Chondrocyte (in vitro differentiated cells): ENCODE data around the gene MBNL1. TPM values are rescaled to one million over a fixed set of nuclear protein-coding genes. Genes with fewer than 3 reads are reported as not detected.
"Not testable (repeated sequence)": the region's sequence is repeated elsewhere in the genome, so short reads cannot be mapped to it uniquely, and the experiment has no call there.

Experiments
- DNase-seq: peaks from one replicate; pipeline ENCODE4 v3.0.0; 2021; ENCODE audit warnings: mixed read lengths, low spot score
- H3K27ac Mint-ChIP-seq: one replicate; pipeline ENCODE4 v1.8.0; 2021; ENCODE audit warnings: mild to moderate bottlenecking, moderate library complexity, mixed read lengths; ENCODE audit not compliant: unreplicated experiment
- H3K27me3 Mint-ChIP-seq: 2 replicates; pipeline ENCODE4 v1.8.0; 2021; ENCODE audit warnings: low read depth, mixed read lengths
- H3K36me3 Mint-ChIP-seq: 2 replicates; pipeline ENCODE4 v1.8.0; 2021; ENCODE audit warnings: low read depth, mixed read lengths
- H3K4me1 Mint-ChIP-seq: 2 replicates; pipeline ENCODE4 v1.8.0; 2021; ENCODE audit warnings: low read depth, mild to moderate bottlenecking, mixed read lengths
- H3K4me3 Mint-ChIP-seq: one replicate; pipeline ENCODE4 v1.8.0; 2021; ENCODE audit warnings: mild to moderate bottlenecking, moderate library complexity, mixed read lengths; ENCODE audit not compliant: unreplicated experiment
- H3K9me3 Mint-ChIP-seq: 2 replicates; pipeline ENCODE4 v1.8.0; 2021; ENCODE audit warnings: low read depth, mixed read lengths
- total RNA-seq: library from RNA; stranded (reverse); gene quantifications from 3 replicates; pipeline ENCODE4 v1.2.1, GENCODE V29; 2021
- TF ChIP-seq, protein P1 (sequence below): fragments of 200-600 bp; sonication (generic); IDR thresholded peaks from 2 replicates; pipeline ENCODE4 v1.5.0; 2021; ENCODE audit warnings: antibody characterized with exemption, mild to moderate bottlenecking, moderate library complexity

The MBNL1 gene
- total RNA-seq, 1 donor from 2014 or later: 166 TPM

DNA sequence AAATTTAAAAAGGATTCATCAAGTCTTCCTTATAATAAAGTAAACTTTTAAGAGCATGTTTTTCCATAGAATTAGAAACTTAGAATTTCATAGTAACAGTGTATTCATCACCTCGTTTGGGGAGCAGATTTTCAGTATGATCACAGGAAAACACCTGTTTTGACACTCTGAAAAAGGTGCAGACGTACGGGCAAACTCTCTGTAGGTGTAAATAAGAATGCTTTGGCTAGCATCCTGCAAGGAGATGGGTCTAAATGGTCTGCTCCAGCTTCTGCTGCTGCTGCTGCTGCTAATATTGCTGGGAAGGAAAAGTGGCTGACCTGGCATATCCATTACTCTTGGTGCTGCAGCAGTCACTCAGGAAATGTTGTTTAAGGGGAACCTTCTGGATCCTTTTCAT is 66.0 kb downstream of the MBNL1 start:
- H3K36me3 Mint-ChIP-seq: peaks cover 1% of the 10 kb centered on the region
- peaks cover 46% of the 10 kb centered on the region for H3K4me1 Mint-ChIP-seq
- H3K9me3 Mint-ChIP-seq: no peaks in the 10 kb centered on the region

DNA sequence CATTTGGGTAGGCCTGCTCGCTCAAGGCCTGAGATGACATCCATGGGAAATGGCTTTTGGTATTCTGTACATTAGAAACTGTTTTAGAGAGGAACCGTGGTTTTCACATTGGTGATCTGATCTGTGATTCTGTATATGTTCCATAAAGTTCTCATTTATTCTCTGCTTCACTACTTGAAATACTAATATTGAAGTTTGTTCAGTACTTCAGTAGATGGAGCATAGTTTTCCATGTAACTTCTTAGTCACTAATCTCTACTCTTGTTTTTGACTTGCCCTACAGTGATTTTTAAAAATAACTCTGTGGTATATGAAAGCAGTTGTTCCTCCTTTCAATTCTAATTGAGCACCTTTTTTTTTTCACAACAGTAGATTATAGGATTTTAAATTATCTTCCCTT is 66.5 kb downstream of the MBNL1 start:
- H3K27me3 Mint-ChIP-seq: no peaks in the 10 kb centered on the region
- peaks cover 49% of the 10 kb centered on the region for H3K4me1 Mint-ChIP-seq
- H3K4me3 Mint-ChIP-seq: no peak overlapping the region
- no peaks in the 10 kb centered on the region for H3K9me3 Mint-ChIP-seq
- no peak for DNase-seq
- TF ChIP-seq, protein P1, sequence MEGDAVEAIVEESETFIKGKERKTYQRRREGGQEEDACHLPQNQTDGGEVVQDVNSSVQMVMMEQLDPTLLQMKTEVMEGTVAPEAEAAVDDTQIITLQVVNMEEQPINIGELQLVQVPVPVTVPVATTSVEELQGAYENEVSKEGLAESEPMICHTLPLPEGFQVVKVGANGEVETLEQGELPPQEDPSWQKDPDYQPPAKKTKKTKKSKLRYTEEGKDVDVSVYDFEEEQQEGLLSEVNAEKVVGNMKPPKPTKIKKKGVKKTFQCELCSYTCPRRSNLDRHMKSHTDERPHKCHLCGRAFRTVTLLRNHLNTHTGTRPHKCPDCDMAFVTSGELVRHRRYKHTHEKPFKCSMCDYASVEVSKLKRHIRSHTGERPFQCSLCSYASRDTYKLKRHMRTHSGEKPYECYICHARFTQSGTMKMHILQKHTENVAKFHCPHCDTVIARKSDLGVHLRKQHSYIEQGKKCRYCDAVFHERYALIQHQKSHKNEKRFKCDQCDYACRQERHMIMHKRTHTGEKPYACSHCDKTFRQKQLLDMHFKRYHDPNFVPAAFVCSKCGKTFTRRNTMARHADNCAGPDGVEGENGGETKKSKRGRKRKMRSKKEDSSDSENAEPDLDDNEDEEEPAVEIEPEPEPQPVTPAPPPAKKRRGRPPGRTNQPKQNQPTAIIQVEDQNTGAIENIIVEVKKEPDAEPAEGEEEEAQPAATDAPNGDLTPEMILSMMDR: no peak
- H3K36me3 Mint-ChIP-seq: peaks cover 4% of the 10 kb centered on the region
- no peak overlapping the region for H3K27ac Mint-ChIP-seq

More for the DNA sequence above, 66.0 kb downstream of the MBNL1 start:
- Mint-ChIP-seq H3K27ac (no peak overlapping the region), H3K4me3 (no peak overlapping the region), H3K27me3 (no peaks in the 10 kb centered on the region)
- DNase-seq: no peak
- TF ChIP-seq, protein P1: no peak

DNA sequence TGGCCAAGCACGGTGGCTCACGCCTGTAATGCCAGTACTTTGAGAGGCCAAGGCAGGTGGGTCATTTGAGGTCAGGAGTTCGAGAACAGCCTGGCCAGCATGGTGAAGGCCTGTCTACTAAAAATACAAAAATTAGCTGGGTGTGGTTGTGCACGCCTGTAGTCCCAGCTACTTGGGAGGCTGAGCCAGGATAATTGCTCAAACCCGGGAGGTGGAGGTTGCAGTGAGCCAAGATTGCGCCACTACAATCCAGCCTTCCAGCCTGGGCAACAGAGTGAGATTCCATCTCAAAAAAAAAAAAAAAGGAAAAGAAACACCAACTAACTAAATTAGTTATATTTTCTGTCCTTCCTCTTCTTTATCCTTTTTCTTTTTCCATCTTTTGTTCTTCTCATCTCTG is 68.6 kb downstream of the MBNL1 start:
- H3K36me3 Mint-ChIP-seq, DNase-seq, H3K27me3 Mint-ChIP-seq, H3K27ac Mint-ChIP-seq, H3K9me3 Mint-ChIP-seq, H3K4me3 Mint-ChIP-seq: not testable (repeated sequence)
- peaks cover 34% of the 10 kb centered on the region for H3K4me1 Mint-ChIP-seq

DNA sequence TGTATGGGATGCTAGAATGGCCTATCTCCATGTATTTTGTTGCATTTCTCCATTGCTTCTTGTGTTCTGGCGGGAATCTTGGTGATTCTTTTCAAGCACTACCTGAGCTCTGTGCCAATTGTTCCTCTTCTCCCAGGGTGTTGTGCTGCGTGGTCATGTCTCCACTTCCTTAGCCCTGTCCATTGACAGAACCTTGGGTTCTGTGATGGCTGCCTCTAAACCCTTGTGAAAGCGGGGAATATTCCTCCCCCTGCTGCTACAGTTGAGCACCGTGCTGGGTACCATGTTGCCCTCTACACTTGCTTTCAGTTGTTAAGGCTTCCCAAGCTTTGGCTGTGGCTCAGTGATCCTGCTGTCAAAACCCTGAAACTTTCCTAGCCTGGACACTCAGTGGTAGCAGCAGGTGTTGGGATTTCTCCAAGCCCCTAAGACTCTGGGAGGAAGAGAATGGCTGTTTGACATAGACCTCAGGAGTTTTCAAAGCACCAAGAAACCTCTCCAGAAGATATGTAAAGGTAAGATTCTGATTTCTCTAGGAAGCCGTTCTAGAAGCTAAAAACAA is 69.5 kb downstream of the MBNL1 start:
- Mint-ChIP-seq H3K4me1 (peaks cover 28% of the 10 kb centered on the region), H3K27me3 (no peaks in the 10 kb centered on the region), H3K9me3 (no peaks in the 10 kb centered on the region), H3K27ac (peak overlapping the region; percentile 49), H3K4me3 (no peak overlapping the region), H3K36me3 (peaks cover 5% of the 10 kb centered on the region)
- TF ChIP-seq, protein P1: no peak
- DNase-seq: no peak

DNA sequence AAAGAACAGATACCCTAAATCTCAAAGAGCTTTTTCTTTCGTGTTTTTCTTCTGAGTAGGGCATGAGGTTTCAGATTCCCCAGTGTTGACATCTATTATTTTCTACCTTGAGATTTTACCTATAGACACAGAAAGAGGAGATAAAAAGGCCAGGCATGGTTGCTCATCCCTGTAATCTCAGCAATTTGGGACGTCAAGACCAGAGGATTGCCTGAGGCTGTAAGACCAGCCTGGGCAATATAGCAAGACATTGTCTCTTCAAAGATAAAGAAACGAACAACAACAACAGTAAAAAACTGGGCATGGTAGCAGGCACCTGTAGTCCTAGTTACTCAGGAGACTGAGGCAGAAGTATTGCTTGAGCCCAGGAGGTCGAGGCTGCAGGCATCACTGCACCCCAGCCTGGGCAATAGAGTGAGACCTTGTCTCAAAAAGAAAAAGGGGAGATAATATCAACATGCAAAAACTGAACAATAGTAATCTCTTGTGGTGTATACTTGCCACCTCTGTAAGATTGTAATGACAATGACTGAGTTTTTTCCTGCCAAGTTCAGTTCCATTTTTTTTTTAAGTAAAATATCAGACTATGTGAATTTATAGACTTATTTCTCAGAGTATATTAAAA is 71.3 kb downstream of the MBNL1 start:
- Mint-ChIP-seq H3K27me3 (no peaks in the 10 kb centered on the region), H3K36me3 (peaks cover 10% of the 10 kb centered on the region), H3K4me3 (no peak overlapping the region), H3K4me1 (peaks cover 25% of the 10 kb centered on the region), H3K9me3 (no peaks in the 10 kb centered on the region), H3K27ac (no peak overlapping the region)
- no peak for DNase-seq
- TF ChIP-seq, protein P1: no peak

DNA sequence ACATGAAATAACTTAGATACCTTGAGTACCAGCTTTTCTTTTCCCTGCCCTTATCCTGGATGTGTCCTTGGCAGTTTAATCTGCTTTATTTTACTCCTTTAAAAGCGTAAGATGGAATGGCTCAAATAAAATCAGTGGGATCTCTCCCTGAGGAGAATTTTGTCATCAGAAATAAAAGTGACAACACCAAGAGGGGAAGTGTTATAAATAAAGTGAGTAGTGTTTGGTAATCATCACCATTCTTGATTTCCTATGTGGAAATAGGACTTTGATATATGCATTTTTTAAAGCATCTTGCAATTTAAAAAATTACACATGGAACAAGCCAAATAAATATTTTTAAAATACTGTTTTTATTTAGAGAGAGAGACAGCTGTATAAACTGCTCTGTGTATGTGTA is 76.5 kb downstream of the MBNL1 start:
- no peaks in the 10 kb centered on the region for H3K27me3 Mint-ChIP-seq
- peaks cover 6% of the 10 kb centered on the region for H3K36me3 Mint-ChIP-seq
- no peak overlapping the region for H3K4me3 Mint-ChIP-seq
- H3K9me3 Mint-ChIP-seq: no peaks in the 10 kb centered on the region
- peaks cover 19% of the 10 kb centered on the region for H3K4me1 Mint-ChIP-seq
- no peak for DNase-seq
- TF ChIP-seq, protein P1: no peak
- H3K27ac Mint-ChIP-seq: no peak overlapping the region
